NCI-H774 (cell line): ENCODE results near the gene TXNRD2.
A peak's percentile ranks its signal among the peaks of the same experiment; 100 is the strongest.

Experiments
- DNase-seq: peaks from one replicate; lab custom pipeline; 2025; lab: John Stamatoyannopoulos, UW

The TXNRD2 gene

DNA sequence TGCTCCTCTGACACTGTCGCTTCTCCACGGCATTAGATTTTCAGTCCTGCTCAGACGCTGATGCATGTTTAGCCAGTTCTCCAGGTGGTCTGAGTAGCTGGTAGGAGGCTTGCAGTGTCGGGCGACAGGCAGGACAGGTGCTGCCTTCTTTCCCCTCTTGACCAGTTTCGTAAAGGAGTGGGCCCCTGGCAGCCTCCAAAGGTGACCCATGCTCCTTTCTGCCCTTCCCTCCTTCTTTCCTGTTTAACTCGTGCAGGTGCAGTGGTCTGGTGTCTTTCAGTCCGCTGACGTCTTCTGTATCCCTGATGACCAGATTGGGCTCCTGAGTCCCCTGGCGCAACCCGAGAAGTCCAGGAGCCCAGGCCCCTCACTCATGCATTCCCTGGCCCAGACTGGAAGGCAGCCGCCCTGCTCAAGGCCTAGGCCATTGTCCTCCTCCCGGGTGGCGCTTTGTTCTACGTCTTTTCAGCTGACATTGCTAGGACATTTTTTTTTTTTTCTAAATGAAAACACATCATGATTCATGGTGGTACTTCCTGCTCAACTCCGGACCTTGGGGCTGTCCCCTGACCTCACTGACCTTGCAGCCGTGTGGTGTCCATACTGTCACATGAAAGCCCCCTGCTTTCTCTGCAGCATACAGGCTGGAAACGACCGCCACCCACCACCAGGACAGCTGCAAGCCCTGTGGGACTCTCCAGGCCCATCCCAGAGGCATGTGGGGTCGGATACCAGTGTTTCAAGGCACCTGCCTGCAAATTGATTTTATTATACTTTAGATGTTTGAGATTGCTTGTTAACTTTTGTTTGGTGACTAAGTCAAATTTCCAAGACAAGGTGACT is 25.5 kb upstream of the TXNRD2 start:
- DNase-seq: no peak

DNA sequence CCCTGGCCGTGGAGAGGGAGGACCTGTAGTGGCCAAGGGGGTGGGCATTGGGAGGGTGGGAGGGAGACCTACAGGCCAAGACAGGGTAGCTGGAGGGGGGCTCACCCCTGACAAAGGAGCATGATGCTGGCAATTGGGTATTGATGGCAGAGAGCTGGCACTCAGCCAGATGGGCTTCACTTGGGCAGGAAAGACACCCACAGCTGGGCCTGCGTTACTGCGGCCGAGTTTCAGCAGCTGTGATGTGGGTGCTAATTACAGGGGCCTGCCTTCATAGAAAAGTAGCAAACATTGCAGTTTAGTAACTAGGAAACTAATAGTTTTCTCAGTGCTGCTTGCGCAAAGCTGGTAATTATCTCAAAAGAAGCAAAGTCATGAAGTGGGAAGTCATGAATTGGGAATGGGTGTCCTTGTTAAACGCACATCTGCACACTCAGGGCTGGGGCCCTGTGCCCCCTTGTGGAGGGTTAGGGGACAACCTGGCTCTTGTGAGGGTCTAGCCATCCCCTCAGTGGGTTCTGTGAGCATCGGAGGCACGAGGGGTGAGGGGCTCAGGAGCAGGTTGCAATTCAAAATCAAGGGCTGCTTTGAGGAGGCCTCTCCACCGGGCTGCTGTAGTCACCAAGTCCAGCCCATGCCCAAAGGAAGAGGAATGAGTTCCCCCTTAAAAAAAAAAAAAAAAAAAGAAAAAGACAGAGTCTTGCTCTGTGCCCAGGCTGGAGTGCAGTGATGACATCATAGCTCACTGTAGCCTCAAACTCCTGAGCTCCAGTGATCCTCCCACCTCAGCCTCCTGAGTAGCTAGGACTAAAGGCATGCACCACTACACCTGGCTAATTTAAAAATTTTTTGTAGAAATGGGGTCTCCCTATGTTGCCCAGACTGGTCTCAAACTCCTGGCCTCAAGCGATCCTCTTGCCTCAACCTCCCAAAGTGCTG is 24.4 kb upstream of the TXNRD2 start:
- DNase-seq: no peak

- no peak for DNase-seq
These were observed 23.2 kb upstream of the TXNRD2 start for GRCh38 chr22:19964701-19965386.

DNA sequence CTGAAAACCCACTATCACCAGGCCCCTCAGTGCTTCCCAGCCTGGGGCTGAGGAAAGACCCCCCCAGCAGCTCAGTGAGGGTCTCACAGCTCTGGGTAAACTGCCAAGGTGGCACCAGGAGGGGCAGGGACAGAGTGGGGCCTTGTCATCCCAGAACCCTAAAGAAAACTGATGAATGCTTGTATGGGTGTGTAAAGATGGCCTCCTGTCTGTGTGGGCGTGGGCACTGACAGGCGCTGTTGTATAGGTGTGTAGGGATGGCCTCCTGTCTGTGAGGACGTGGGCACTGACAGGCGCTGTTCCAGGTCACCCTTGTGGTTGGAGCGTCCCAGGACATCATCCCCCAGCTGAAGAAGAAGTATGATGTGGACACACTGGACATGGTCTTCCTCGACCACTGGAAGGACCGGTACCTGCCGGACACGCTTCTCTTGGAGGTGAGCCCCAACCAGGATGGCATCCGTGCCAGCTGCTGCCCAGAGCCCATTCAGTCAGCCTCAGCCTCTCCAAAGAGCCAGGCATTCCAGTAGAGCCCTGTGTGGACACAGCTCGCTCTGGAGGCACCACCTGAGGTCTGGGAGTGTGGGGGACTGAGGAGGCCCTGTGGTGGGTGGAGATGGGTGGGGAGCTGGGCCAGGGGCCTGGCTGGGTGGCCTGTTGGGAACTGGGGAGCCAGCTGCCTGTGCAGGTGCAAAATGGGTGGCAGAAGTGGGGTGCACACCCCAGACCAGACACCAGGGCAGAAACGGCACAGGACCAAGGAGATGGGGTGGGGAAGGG is 22.4 kb upstream of the TXNRD2 start:
- DNase-seq: no peak

DNA sequence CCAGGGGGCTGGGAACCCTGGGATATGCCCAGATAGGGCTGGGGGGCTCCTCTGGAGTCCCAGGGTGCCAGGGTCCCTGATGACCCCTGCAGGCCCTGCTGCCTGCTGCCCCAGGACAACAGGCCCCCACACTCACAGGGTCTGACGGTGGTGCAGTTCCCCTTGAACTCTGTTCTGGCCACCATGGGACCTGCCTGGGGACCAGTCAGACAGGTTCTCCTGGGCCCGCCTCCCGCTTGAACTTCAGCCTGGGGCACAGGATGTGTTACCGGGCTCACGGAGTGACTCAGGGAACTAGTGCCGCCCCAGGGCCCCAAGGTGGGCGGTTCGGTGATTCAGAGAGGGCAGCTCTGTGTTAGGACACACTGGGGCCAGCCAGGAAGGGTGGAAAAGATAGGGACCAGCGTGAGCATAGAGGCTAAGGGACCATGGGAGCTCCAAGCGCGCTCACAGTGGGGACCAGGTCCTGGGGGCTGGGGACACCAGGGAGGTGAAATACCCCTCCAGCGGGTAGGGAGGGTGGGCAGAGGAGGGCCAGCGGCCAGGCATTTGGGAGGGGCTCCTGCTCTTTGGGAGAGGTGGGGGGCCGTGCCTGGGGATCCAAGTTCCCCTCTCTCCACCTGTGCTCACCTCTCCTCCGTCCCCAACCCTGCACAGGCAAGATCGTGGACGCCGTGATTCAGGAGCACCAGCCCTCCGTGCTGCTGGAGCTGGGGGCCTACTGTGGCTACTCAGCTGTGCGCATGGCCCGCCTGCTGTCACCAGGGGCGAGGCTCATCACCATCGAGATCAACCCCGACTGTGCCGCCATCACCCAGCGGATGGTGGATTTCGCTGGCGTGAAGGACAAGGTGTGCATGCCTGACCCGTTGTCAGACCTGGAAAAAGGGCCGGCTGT is 21.5 kb upstream of the TXNRD2 start:
- DNase-seq: no peak

DNA sequence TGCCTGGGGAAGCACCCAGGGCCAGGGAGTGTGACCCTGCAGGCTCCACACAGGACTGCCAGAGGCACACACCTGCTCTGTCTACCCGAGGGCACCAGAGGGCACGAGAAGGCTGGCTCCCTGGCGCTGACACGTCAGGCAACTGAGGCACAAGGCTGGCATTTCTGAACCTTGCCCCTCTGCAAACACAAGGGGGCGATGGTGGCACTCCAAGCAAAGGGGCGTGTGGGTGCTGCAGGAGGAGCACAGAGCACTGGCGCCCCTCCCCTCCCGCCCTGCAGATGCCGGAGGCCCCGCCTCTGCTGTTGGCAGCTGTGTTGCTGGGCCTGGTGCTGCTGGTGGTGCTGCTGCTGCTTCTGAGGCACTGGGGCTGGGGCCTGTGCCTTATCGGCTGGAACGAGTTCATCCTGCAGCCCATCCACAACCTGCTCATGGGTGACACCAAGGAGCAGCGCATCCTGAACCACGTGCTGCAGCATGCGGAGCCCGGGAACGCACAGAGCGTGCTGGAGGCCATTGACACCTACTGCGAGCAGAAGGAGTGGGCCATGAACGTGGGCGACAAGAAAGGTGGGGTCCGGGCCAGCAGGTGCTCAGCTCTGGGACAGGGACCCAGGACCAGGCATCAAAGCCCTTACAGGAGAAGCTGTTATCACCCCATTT is 20.8 kb upstream of the TXNRD2 start:
- DNase-seq: peak; percentile 69

DNA sequence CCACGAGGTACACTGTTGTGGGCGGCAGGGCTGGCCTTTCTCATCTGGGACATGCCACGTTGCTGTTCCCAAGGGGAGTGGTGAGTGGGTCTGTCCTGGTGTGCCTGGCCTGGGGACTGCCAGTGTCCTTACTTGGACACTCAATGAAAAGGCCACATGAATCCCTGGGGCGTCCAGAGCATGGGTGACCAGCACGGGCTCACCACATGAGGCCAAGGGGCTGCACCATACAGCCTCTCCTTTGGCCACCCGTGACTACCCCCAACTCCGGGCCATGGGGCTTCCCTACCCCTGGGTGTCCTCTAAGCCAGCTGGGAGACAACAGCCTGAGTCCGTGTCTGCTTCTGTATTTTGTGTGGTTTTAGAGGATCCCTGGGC is 20.2 kb upstream of the TXNRD2 start:
- DNase-seq: no peak

DNA sequence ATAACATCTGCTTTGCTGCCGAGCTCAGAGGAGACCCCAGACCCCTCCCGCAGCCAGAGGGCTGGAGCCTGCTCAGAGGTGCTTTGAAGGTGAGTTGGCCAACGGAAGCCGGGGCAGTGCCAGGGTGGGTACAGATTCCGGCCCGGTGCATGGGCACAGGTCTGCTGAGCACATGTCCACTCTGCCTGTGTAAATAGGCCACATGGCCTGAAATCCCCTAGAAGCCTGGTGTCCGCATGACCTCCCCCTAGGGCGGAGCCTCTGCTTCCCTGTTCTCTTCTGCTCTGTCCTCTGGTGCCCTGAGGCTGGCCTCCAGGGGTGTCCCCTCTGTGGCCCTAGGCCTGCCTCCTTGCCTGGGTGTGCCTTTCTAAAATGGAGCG is 19.6 kb upstream of the TXNRD2 start:
- DNase-seq: no peak

GRCh38 chr22:19960491-19961200 is 19.0 kb upstream of the TXNRD2 start:
- no peak for DNase-seq

DNA sequence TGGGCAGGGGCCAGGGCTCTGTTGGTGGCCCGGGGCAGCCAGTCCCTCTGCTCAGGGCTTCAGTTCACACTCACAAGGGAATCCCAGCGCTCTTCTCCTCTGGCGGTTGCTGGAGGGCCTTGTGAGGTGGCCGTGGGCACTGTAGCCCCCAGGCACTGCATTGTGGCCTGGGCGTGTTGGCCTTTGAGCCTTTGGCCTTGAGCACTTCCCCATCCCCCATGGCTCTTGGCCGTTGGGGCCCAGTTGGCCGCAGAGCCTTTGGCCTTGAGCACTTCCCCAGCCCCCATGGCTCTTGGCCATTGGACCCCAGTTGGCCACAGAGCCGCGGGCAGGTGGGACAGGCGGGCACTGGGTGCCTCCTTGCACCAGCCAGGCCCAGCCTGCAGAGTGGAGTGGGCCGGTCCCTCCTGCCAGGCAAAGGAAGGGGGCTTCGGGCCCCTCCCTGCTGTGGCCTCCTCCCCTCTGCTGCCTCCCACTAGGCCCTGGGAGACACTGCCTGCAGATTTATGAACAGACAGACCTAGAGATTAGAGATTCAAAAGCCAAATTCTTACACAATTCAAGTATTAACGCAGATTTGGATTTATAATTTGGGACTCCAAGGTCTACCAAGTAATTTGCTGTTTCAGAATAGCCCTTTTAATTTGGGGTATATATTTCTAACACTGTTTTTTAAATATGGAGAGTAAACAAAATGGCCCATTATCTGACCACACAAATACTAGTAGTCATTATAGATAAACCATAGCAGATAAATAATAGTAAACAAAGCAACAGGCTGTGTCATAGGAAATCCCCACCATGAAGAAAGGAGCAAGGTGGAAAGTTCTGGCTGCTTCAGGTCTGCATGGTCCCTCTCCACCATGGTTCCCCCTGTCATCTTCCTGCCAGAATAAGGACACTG is 18.2 kb upstream of the TXNRD2 start:
- no peak for DNase-seq

GRCh38 chr22:19959043-19959586 is 17.5 kb upstream of the TXNRD2 start:
- no peak for DNase-seq

GRCh38 chr22:19958083-19959042 is 16.7 kb upstream of the TXNRD2 start:
- DNase-seq: no peak

- no peak for DNase-seq
These were observed 15.8 kb upstream of the TXNRD2 start for GRCh38 chr22:19957445-19957844.

DNA sequence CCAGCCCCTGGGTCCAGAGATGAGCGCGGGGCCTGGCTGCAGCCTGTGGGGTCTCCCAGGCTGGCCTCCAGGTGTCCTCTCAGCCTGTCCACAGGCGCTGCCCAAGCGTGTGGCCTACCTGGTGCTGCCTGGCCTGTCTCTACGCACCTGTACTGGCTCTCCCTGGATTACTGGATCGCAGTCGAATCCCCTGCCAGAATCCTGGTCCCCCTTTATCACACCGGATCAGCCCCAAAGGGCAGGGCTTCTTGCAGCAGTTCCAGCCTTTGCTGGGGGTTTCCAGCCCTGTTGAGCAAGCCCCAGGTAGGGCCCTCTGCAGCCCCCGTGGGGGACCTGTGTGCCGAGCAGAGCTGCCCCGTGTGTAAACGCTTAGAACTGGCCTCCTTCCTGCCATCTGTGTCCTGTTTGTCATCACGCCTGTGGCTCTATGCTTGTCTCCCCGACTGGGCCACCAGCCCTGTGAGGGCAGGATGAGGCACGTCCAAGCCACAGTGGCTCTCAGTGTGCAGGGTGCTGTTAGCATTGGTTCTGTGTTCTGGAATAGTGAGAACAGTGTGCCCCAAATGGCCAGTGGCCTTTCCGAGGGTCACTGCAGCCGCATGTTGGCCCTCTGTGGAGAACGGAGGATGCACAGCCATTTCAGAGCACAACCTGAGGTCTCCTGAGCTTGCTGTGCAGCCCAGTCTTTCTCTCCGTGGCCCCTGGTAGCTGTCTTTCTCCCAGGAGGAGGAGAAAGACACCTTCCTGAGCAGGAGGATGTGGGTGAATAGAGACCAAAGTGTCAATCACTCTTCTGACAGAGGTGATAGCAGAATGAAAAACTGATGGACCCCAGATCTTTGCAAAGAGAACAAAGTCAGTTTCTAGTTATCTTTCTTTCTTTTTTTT is 13.9 kb upstream of the TXNRD2 start:
- no peak for DNase-seq

DNA sequence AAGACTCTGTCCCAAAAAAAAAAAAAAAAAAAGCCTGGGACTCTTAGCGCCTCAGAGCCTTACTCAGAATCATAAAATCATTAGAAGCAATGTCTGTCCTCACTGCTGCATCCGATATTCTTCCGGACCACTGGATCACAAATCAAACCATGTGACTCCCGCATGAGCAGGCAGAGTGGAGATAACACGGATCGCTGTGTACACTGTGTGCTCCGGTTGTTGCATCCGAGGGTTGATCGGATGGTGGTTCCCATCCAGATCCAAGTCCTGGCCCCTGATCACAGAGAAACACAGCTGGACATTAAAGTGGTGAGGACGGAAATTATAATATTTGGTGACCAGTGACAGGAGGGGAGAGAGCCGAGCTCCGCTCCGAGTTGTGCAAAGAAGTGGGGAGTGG is 9.7 kb upstream of the TXNRD2 start:
- no peak for DNase-seq
